Astrocyte (in vitro differentiated cells and primary cell): ENCODE data around the gene C1orf105.

ENCODE experiments used
- CTCF ChIP-seq: IDR thresholded peaks from 2 replicates; pipeline ENCODE4 v1.5.1; 2011; ENCODE audit warnings: low read depth, mild to moderate bottlenecking, inconsistent platforms, low read length, moderate library complexity; ENCODE audit not compliant: insufficient read depth
- EZH2 ChIP-seq: IDR thresholded peaks from 2 replicates; pipeline ENCODE4 v1.6.1; 2012; ENCODE audit warnings: mild to moderate bottlenecking, low read length, inconsistent platforms; ENCODE audit not compliant: insufficient read depth

- TF ChIP-seq CTCF = no peak
- TF ChIP-seq EZH2 = no peak
Measured at GRCh38 chr1:172395576-172395975, 24.9 kb upstream of the C1orf105 start.
